ENCODE data around the gene UBA1. TPM values are rescaled to one million over a fixed set of nuclear protein-coding genes. Genes with fewer than 3 reads are reported as not detected.
A peak's percentile ranks its signal among the peaks of the same experiment; 100 is the strongest.

UBA1 gene
- total RNA-seq, 2 experiments from 2014 or later = 243 to 246 TPM

DNA sequence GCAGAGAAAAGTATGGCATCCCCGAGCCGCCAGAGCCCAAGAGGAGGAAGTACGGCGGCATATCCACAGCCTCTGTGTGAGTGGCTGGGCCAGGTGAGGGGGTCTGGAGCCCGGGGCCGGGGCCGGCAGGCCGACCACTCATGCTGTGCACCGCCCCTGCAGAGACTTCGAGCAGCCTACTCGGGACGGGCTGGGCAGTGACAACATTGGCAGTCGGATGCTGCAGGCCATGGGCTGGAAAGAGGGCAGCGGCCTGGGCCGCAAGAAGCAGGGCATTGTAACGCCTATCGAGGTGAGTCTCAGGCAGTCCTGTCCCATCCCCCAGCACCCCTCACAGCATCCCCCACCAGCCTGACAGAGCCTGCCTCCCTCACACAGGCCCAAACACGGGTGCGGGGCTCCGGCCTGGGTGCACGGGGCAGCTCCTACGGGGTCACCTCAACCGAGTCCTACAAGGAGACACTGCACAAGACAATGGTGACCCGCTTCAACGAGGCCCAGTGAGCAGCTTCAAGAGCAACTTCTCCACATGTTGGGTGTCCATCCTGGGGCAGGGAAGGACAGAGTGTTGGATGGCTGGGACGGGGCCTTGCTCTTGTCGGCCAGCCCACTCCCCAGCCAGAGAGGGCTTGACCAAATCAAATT is 7.4 kb upstream of the UBA1 start:
- H3K4me1 Mint-ChIP-seq (ENCODE audit: low read depth) = peaks cover 15% of the 10 kb centered on the region
- no peak overlapping the region for H3K27ac Mint-ChIP-seq

DNA sequence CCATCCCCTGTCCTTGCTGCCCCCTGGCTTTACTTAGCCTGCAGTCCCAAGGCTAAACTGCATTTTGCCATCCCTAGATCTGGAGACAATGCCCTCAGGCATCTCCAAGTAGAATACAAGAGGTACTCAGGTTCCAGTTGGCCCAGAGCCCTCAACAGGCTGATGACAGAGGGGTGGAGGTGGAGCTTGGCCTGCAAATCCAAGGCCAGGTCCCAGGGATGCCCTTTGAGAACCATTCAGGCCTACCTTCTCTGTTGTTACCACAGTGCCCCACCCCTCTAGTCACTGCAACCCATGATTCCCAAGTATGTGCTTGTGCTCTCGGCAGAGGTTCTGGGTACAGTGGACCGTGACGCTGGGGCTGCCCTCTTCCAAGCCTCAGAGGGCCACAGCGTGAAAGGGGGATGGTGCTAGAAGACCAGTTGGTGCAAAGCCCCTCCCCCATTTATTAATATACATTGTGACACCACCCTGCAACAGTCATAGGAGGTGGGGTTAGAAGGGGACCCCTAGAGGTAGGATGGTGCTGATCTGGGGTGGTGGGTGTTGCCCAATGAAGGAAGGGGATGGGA is 6.4 kb upstream of the UBA1 start:
- ATAC-seq = no peak
- H3K36me3 Mint-ChIP-seq (ENCODE audit: low read depth) = peaks cover 8% of the 10 kb centered on the region
- CTCF ChIA-PET = no interaction called here

More for the DNA sequence above, 7.4 kb upstream of the UBA1 start:
- Mint-ChIP-seq H3K36me3 (ENCODE audit: low read depth) (peaks cover 6% of the 10 kb centered on the region), H3K4me3 (no peak overlapping the region), H3K9me3 (no peaks in the 10 kb centered on the region), H3K27me3 (no peaks in the 10 kb centered on the region)
- POLR2A ChIA-PET = no interaction called here
- no peak for ATAC-seq
- DNase-seq = no peak
- intact Hi-C loops (cut with micrococcal nuclease) = no loop called here
- CTCF ChIA-PET = no interaction called here
- TF ChIP-seq, protein P1, sequence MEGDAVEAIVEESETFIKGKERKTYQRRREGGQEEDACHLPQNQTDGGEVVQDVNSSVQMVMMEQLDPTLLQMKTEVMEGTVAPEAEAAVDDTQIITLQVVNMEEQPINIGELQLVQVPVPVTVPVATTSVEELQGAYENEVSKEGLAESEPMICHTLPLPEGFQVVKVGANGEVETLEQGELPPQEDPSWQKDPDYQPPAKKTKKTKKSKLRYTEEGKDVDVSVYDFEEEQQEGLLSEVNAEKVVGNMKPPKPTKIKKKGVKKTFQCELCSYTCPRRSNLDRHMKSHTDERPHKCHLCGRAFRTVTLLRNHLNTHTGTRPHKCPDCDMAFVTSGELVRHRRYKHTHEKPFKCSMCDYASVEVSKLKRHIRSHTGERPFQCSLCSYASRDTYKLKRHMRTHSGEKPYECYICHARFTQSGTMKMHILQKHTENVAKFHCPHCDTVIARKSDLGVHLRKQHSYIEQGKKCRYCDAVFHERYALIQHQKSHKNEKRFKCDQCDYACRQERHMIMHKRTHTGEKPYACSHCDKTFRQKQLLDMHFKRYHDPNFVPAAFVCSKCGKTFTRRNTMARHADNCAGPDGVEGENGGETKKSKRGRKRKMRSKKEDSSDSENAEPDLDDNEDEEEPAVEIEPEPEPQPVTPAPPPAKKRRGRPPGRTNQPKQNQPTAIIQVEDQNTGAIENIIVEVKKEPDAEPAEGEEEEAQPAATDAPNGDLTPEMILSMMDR (IDR thresholded peaks at IDR 0.05) = no peak

DNA sequence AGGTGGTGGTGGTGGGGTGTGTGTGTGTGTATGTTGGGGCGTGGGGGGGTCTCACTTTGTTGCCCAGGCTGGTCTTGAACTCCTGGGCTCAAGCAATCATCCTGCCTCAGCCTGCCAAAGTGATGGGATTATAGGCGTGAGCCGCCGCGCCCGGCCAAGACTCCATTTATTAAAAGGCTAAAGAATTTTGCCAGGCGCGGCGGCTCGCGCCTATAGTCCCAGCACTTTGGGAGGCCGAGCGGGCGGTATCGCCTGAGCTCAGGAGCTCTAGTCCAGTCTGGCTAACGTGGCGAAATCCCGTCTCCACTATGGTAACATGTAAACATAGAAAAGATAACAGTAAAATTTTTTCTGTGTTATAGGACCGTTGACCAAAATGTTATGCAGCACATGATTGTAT is 3.7 kb upstream of the UBA1 start:
- DNase-seq = no peak
- CTCF ChIA-PET = interaction anchor here (1.6 kb wide), 1 partner anchor 172 kb away, joined by 3 read pairs; no protein-coding TSS in a partner anchor
- H3K9me3 Mint-ChIP-seq = no peaks in the 10 kb centered on the region
- no peak overlapping the region for H3K4me3 Mint-ChIP-seq
- POLR2A ChIA-PET = interaction anchor here (1.0 to 2.4 kb wide), 5 partner anchors 26 to 192 kb away, joined by 4 to 10 read pairs (median 8); partner anchors contain the start of gene USP11
- no peak for ATAC-seq
- peaks cover 24% of the 10 kb centered on the region for H3K36me3 Mint-ChIP-seq (ENCODE audit: low read depth)
- H3K4me1 Mint-ChIP-seq (ENCODE audit: low read depth) = peaks cover 29% of the 10 kb centered on the region
- intact Hi-C loops (cut with micrococcal nuclease) = loop anchor here (5.0 kb wide), 1 partner anchor 332 kb away; no protein-coding TSS in a partner anchor
- TF ChIP-seq, protein P1 (IDR thresholded peaks at IDR 0.05) = no peak
- no peaks in the 10 kb centered on the region for H3K27me3 Mint-ChIP-seq
- H3K27ac Mint-ChIP-seq = no peak overlapping the region

More for the DNA sequence above, 6.4 kb upstream of the UBA1 start:
- Mint-ChIP-seq H3K27ac (no peak overlapping the region), H3K4me3 (no peak overlapping the region), H3K9me3 (no peaks in the 10 kb centered on the region), H3K4me1 (ENCODE audit: low read depth) (peaks cover 16% of the 10 kb centered on the region), H3K27me3 (no peaks in the 10 kb centered on the region)
- DNase-seq = no peak
- POLR2A ChIA-PET = interaction anchor here (2.0 kb wide), 1 partner anchor 10 kb away, joined by 4 read pairs; no protein-coding TSS in a partner anchor
- intact Hi-C loops (cut with micrococcal nuclease) = no loop called here
- TF ChIP-seq, protein P1 (IDR thresholded peaks at IDR 0.05) = no peak

DNA sequence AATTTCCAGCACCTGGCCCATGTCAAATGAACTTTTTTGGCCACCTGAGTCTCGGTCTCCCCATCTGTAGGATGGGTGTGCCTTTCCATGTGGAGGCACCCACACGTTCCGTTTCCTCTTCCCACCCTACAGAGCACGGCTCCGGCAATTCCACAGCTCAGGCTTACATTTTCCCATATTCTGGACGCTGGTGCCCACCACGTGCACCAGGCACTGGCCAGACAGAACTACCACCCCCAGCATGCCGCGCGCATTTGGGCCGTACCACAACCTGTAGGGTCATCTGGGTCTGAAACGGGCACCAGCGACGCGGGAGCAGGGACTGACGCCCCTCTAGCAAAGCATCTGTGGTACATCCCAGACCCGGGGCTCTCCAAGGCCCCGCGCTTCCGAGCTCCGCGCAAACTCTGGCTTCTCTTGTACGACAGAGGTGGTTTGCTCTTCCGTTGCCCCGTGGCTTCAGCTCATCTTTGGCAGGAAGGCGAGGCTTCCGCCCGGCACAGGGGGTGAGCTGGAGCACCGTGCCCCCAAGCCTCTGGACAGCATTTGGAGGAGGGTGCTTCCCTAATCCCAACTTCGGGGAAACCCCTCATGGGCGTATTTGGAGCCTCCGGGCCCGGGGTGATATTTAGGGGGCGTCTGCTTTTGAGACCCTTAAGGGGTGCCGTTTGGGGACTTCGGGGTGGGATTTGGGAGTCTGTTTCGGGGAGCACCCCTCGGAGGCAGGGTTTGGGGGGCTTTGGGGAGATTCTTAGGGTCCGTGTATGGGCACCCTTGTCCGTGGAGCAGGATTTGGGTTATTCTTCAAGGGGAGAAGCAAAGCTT is 3.0 kb upstream of the UBA1 start:
- DNase-seq (peak; percentile 91), ATAC-seq (peak; percentile 83)
- H3K4me1 Mint-ChIP-seq (ENCODE audit: low read depth) = peaks cover 34% of the 10 kb centered on the region
- intact Hi-C loops (cut with micrococcal nuclease) = loop anchor here (5.0 kb wide), 1 partner anchor 332 kb away; no protein-coding TSS in a partner anchor
- TF ChIP-seq, protein P1 (IDR thresholded peaks at IDR 0.05) = no peak
- ChIA-PET CTCF (interaction anchor here (0.9 to 1.6 kb wide), 3 partner anchors 46 to 194 kb away, joined by 3 to 6 read pairs (median 5); partner anchors contain the start of gene RBM10), POLR2A (interaction anchor here (0.7 to 2.4 kb wide), 11 partner anchors 9 to 333 kb away, joined by 3 to 10 read pairs (median 4); partner anchors contain the start of genes NDUFB11 and USP11)
- no peaks in the 10 kb centered on the region for H3K27me3 Mint-ChIP-seq
- H3K27ac Mint-ChIP-seq = peak overlapping the region; percentile 95
- peaks cover 27% of the 10 kb centered on the region for H3K36me3 Mint-ChIP-seq (ENCODE audit: low read depth)
- H3K9me3 Mint-ChIP-seq = no peaks in the 10 kb centered on the region
- peak overlapping the region; percentile 91 for H3K4me3 Mint-ChIP-seq
